ENCODE results near the gene SNRNP70.

GRCh38 chr19:49153167-49153809 is 68.0 kb downstream of the SNRNP70 start:
- TF ChIP-seq REST (IDR thresholded peaks at IDR 0.05; ENCODE audit: low read depth) (no peak), CEBPB (IDR thresholded peaks at IDR 0.05) (no peak), MAX (IDR thresholded peaks at IDR 0.05) (no peak)

All from Ishikawa (cell line).